Mesenchymal stem cell (in vitro differentiated cells and primary cell): ENCODE data around the gene SLC22A31.
"Not testable (repeated sequence)": the region's sequence is repeated elsewhere in the genome, so short reads cannot be mapped to it uniquely, and the experiment has no call there.

Experiments used
- DNase-seq: peaks from one replicate; pipeline ENCODE4 v3.0.0-alpha.2; 2013
- H2AFZ ChIP-seq: one replicate; pipeline ENCODE4 v1.6.1; 2013; ENCODE audit warnings: low read depth, mild to moderate bottlenecking, control low read depth, inconsistent platforms, low read length, moderate library complexity
- H2AK5ac ChIP-seq: 2 replicates; pipeline ENCODE4 v1.6.1; 2013; ENCODE audit warnings: low read length, moderate library complexity, mild to moderate bottlenecking, inconsistent platforms; ENCODE audit not compliant: severe bottlenecking
- H2BK120ac ChIP-seq: one replicate; pipeline ENCODE4 v1.6.1; 2013; ENCODE audit warnings: low read depth, mild to moderate bottlenecking, inconsistent platforms, low read length, moderate library complexity
- H2BK12ac ChIP-seq, 2 experiments: one replicate each; pipeline ENCODE4 v1.6.1; 2013; ENCODE audit warnings: inconsistent platforms in 2 of 2, low read length in 2 of 2, mild to moderate bottlenecking in 2 of 2, moderate library complexity in 2 of 2, control low read depth in 1 of 2
- H2BK15ac ChIP-seq: one replicate; pipeline ENCODE4 v1.6.1; 2013; ENCODE audit warnings: mild to moderate bottlenecking, low read depth, inconsistent platforms; ENCODE audit not compliant: poor library complexity, severe bottlenecking
- H2BK5ac ChIP-seq: 2 replicates; pipeline ENCODE4 v1.6.1; 2013; ENCODE audit warnings: low read depth, mild to moderate bottlenecking, low read length, control low read depth, inconsistent platforms; ENCODE audit not compliant: poor library complexity, severe bottlenecking
- H3K14ac ChIP-seq, 2 experiments: one replicate each; pipeline ENCODE4 v1.6.1; 2013; ENCODE audit warnings: inconsistent platforms in 2 of 2, low read length in 2 of 2, control low read depth in 1 of 2, mild to moderate bottlenecking in 1 of 2, moderate library complexity in 1 of 2
- H3K18ac ChIP-seq, 2 experiments: one replicate each; pipeline ENCODE4 v1.6.1; 2013; ENCODE audit warnings: inconsistent platforms in 2 of 2, low read length in 2 of 2, control low read depth in 1 of 2, low read depth in 1 of 2, mild to moderate bottlenecking in 1 of 2
- H3K23ac ChIP-seq, 2 experiments: one replicate each; pipeline ENCODE4 v1.6.1; 2013; ENCODE audit warnings: inconsistent platforms in 2 of 2, low read length in 2 of 2, mild to moderate bottlenecking in 2 of 2, moderate library complexity in 2 of 2, control low read depth in 1 of 2
- H3K27ac ChIP-seq: 2 replicates; pipeline ENCODE4 v1.5.1; 2013; ENCODE audit warnings: mild to moderate bottlenecking, moderate library complexity, low read length, control low read depth, inconsistent platforms; ENCODE audit not compliant: poor library complexity, severe bottlenecking
- H3K27me3 ChIP-seq, 2 experiments: 2 replicates each; pipeline versions ENCODE4 v1.6.1 to v1.7.0; 2013; ENCODE audit warnings: low read length in 2 of 2, mild to moderate bottlenecking in 2 of 2, moderate library complexity in 2 of 2, control low read depth in 1 of 2, inconsistent platforms in 1 of 2; ENCODE audit not compliant: control insufficient read depth in 1 of 2, insufficient read depth in 1 of 2
- H3K36me3 ChIP-seq, 2 experiments: 2 replicates each; pipeline versions ENCODE4 v1.6.1 to v1.7.0; 2013; ENCODE audit warnings: low read length in 2 of 2, control low read depth in 1 of 2, inconsistent platforms in 1 of 2, low read depth in 1 of 2, mild to moderate bottlenecking in 1 of 2; ENCODE audit not compliant: insufficient read depth in 2 of 2, control insufficient read depth in 1 of 2
- H3K4ac ChIP-seq, 2 experiments: one replicate each; pipeline ENCODE4 v1.6.1; 2013; ENCODE audit warnings: inconsistent platforms in 2 of 2, low read length in 2 of 2, mild to moderate bottlenecking in 2 of 2, moderate library complexity in 2 of 2, control low read depth in 1 of 2, low read depth in 1 of 2
- H3K4me1 ChIP-seq: 2 replicates; pipeline ENCODE4 v1.6.1; 2013; ENCODE audit warnings: low read depth, low read length, control low read depth; ENCODE audit not compliant: control insufficient read depth, insufficient read depth
- H3K4me2 ChIP-seq: 2 replicates; pipeline ENCODE4 v1.6.1; 2013; ENCODE audit warnings: low read length, mild to moderate bottlenecking, inconsistent platforms; ENCODE audit not compliant: poor library complexity, severe bottlenecking
- H3K4me3 ChIP-seq, 2 experiments: 2 replicates each; pipeline versions ENCODE4 v1.5.1 to v1.7.0; 2013; ENCODE audit warnings: low read length in 2 of 2, mild to moderate bottlenecking in 2 of 2, control low read depth in 1 of 2, low read depth in 1 of 2; ENCODE audit not compliant: insufficient read depth in 1 of 2
- H3K79me1 ChIP-seq: replicated peaks from 2 replicates; pipeline ENCODE4 v1.6.1; 2013; ENCODE audit warnings: mild to moderate bottlenecking, control low read depth, low read length, inconsistent platforms; ENCODE audit not compliant: poor library complexity, severe bottlenecking
- H3K9ac ChIP-seq: 2 replicates; pipeline ENCODE4 v1.7.0; 2013; ENCODE audit warnings: mild to moderate bottlenecking, low read length, moderate library complexity
- H3K9me3 ChIP-seq: 2 replicates; pipeline ENCODE4 v1.7.0; 2013; ENCODE audit warnings: mild to moderate bottlenecking, low read length; ENCODE audit not compliant: control insufficient read depth
- H4K8ac ChIP-seq: one replicate; pipeline ENCODE4 v1.6.1; 2013; ENCODE audit warnings: inconsistent platforms, mild to moderate bottlenecking, low read length, moderate library complexity
- H4K91ac ChIP-seq: one replicate; pipeline ENCODE4 v1.6.1; 2013; ENCODE audit warnings: mild to moderate bottlenecking, low read length, inconsistent platforms
- WGBS: methylation state at CpG from one replicate; pipeline ENCODE4 v1.1.7; 2013; ENCODE audit warnings: mixed read lengths; 5-methylcytosine and 5-hydroxymethylcytosine counted together

The SLC22A31 gene

GRCh38 chr16:89187770-89188392, 12.5 kb downstream of the SLC22A31 start:
- Histone ChIP-seq H3K36me3 (no peaks in the 10 kb centered on the region), H2BK5ac (no peak overlapping the region), H2AFZ (no peak overlapping the region), H2BK120ac (no peak overlapping the region), H3K4me2 (no peak overlapping the region), H4K8ac (no peak overlapping the region), H2BK12ac (no peak overlapping the region), H3K23ac (no peak overlapping the region), H3K9me3 (no peaks in the 10 kb centered on the region), H3K4me1 (peaks cover 12% of the 10 kb centered on the region), H2AK5ac (no peak overlapping the region), H3K27ac (no peak overlapping the region), H3K4me3 (no peak overlapping the region), H3K27me3 (peaks cover 7 to 35% of the 10 kb centered on the region in 2 experiments), H3K14ac (no peak overlapping the region), H3K79me1 (no peaks in the 10 kb centered on the region), H2BK15ac (no peak overlapping the region), H3K9ac (no peak overlapping the region), H3K18ac (no peak overlapping the region), H4K91ac (no peak overlapping the region), H3K4ac (no peak overlapping the region)
- WGBS, result 87% methylated on average over 18 of the region's 19 CpGs
- DNase-seq, result no peak

DNA sequence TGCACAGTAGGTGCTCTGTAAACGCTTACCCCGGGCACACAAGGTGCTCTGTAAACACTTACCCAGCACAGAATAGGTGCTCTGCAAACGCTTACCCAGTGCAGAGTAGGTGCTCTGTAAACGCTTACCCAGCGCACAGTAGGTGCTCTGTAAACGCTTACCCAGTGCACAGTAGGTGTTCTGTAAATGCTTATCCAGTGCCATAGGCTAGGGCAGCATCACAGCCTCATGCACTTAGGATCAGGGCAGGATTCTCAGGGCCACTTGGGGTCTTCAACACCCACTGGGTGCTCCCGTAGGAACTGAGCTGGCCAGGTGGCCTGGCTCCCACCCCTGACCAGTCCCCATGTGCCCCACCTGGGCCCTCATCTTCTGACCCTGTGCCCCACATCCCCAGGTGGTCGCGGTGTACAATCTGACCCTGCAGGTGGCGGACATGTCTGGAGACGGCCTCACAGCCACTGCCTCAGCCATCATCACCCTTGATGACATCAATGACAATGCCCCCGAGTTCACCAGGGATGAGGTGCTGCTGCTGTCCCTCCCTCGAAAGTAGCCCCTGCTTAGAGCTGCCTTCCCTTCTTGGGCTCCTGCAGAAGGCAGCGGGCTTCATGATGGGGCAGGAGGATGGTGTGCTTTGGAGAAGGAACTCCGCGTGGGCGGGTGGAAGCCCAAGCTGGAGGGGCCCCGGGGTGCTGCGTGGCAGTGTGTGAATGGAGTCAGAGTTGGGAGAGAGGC, 13.1 kb downstream of the SLC22A31 start:
- H3K4me1 ChIP-seq, result peaks cover 11% of the 10 kb centered on the region
- 84% methylated on average over 19 of the region's 19 CpGs for WGBS
- H2BK120ac ChIP-seq, result no peak overlapping the region
- no peaks in the 10 kb centered on the region for H3K36me3 ChIP-seq
- no peak overlapping the region for H3K18ac ChIP-seq
- no peak overlapping the region for H2AFZ ChIP-seq
- no peak overlapping the region for H3K4me3 ChIP-seq
- H3K9me3 ChIP-seq, result no peaks in the 10 kb centered on the region
- H4K8ac ChIP-seq, result no peak overlapping the region
- H3K4me2 ChIP-seq, result no peak overlapping the region
- no peak overlapping the region for H3K27ac ChIP-seq
- no peak overlapping the region for H2BK15ac ChIP-seq
- no peak overlapping the region for H4K91ac ChIP-seq
- no peak overlapping the region for H3K14ac ChIP-seq
- H2AK5ac ChIP-seq, result no peak overlapping the region
- H3K27me3 ChIP-seq, result peaks cover 7 to 41% of the 10 kb centered on the region in 2 experiments
- no peak overlapping the region for H2BK5ac ChIP-seq
- peak overlapping the region in 1 of 2 experiments; percentile 46 for H3K4ac ChIP-seq
- no peaks in the 10 kb centered on the region for H3K79me1 ChIP-seq
- no peak overlapping the region for H3K23ac ChIP-seq
- DNase-seq, result peak; percentile 45
- H2BK12ac ChIP-seq, result no peak overlapping the region
- no peak overlapping the region for H3K9ac ChIP-seq

DNA sequence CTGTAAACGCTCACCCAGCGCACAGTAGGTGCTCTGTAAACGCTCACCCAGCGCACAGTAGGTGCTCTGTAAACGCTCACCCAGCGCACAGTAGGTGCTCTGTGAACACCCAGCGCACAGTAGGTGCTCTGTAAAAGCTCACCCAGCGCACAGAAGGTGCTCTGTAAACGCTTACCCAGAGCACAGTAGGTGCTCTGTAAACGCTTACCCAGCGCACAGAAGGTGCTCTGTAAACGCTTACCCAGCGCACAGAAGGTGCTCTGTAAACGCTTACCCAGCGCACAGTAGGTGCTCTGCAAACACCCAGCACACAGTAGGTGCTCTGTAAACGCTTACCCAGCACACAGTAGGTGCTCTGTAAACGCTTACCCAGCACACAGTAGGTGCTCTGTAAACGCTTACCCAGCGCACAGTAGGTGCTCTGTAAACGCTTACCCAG, 13.7 kb downstream of the SLC22A31 start:
- H4K91ac ChIP-seq, H2BK120ac ChIP-seq, H3K23ac ChIP-seq, H2BK12ac ChIP-seq, H3K4me2 ChIP-seq, H3K18ac ChIP-seq, H2AK5ac ChIP-seq, H3K14ac ChIP-seq, H3K36me3 ChIP-seq, H3K4me1 ChIP-seq, H3K4me3 ChIP-seq, H3K9me3 ChIP-seq, H3K27ac ChIP-seq, H3K9ac ChIP-seq, H4K8ac ChIP-seq, H3K4ac ChIP-seq, H2BK5ac ChIP-seq, H2AFZ ChIP-seq, DNase-seq, H2BK15ac ChIP-seq, H3K79me1 ChIP-seq: not testable (repeated sequence)
- peaks cover 7 to 41% of the 10 kb centered on the region in 2 experiments for H3K27me3 ChIP-seq
- 86% methylated on average over 20 of the region's 20 CpGs for WGBS

- H4K8ac ChIP-seq, H3K36me3 ChIP-seq, H2BK5ac ChIP-seq, H2AFZ ChIP-seq, H3K18ac ChIP-seq, H4K91ac ChIP-seq, DNase-seq, H3K4ac ChIP-seq, H2BK120ac ChIP-seq, H2BK12ac ChIP-seq, H3K4me2 ChIP-seq, H3K4me1 ChIP-seq, H3K23ac ChIP-seq, H3K9me3 ChIP-seq, H2BK15ac ChIP-seq, H3K14ac ChIP-seq, H3K4me3 ChIP-seq, H2AK5ac ChIP-seq, H3K9ac ChIP-seq, H3K27ac ChIP-seq, H3K79me1 ChIP-seq: not testable (repeated sequence)
- H3K27me3 ChIP-seq, result peaks cover 7 to 41% of the 10 kb centered on the region in 2 experiments
- 86% methylated on average over 30 of the region's 30 CpGs for WGBS
Observed at GRCh38 chr16:89185887-89186592, 14.3 kb downstream of the SLC22A31 start.
